IMR-90 (cell line): Measurements from ENCODE around the gene GJA10. TPM values are rescaled to one million over a fixed set of nuclear protein-coding genes. Genes with fewer than 3 reads are reported as not detected.

Source experiments
- ATAC-seq: fragments of 200-7000 bp; cut with Tn5 transposase; 2 replicates; pipeline ENCODE4 v1.9.1; 2020; ENCODE audit warnings: low read depth, mild to moderate bottlenecking, moderate library complexity
- BruUV-seq: library from RNA; stranded (reverse); fragments of 400-500 nt; replicated peaks from 2 replicates; lab custom pipeline; 2021; lab: Mats Ljungman, UMichigan
- CTCF ChIA-PET: fragments of 300-600 bp; formaldehyde crosslinking; extraction: SDS; loops from one replicate; lab custom pipeline; 2021; ENCODE audit warnings: antibody characterized with exemption; lab: Yijun Ruan, JAX
- POLR2A ChIA-PET: fragments of 300-600 bp; sonication (Branson Sonifier 250); formaldehyde crosslinking; loops from one replicate; lab custom pipeline; 2022; ENCODE audit warnings: antibody characterized with exemption; ENCODE audit not compliant: unreplicated experiment; lab: Charles Lee
- DNase-seq: peaks from one replicate; pipeline ENCODE4 v3.0.0; 2013
- H2AFZ ChIP-seq: replicated peaks from 2 replicates; pipeline ENCODE3; 2013; ENCODE audit warnings: low read length, mild to moderate bottlenecking; ENCODE audit not compliant: poor library complexity
- H2AK5ac ChIP-seq: 2 replicates; pipeline ENCODE4 v1.6.1; 2013; ENCODE audit warnings: low read depth, low read length, inconsistent platforms
- H2AK9ac ChIP-seq: replicated peaks from 2 replicates; pipeline ENCODE3; 2013; ENCODE audit warnings: mild to moderate bottlenecking, low read depth, low read length, moderate library complexity; ENCODE audit not compliant: poor library complexity
- H2BK120ac ChIP-seq: 2 replicates; pipeline ENCODE4 v1.6.1; 2013; ENCODE audit warnings: low read depth, low read length, inconsistent platforms
- H2BK15ac ChIP-seq: 3 replicates; pipeline ENCODE4 v1.6.1; 2013; ENCODE audit warnings: low read depth, low read length, inconsistent platforms
- H2BK20ac ChIP-seq: 2 replicates; pipeline ENCODE4 v1.6.1; 2013; ENCODE audit warnings: low read depth, mild to moderate bottlenecking, inconsistent platforms, low read length, moderate library complexity
- H2BK5ac ChIP-seq: 2 replicates; pipeline ENCODE4 v1.6.1; 2013; ENCODE audit warnings: mild to moderate bottlenecking, low read depth, low read length, inconsistent platforms; ENCODE audit not compliant: poor library complexity, severe bottlenecking
- H3K14ac ChIP-seq: replicated peaks from 2 replicates; pipeline ENCODE4 v1.6.1; 2013; ENCODE audit warnings: low read depth, low read length, inconsistent platforms
- H3K18ac ChIP-seq: 2 replicates; pipeline ENCODE4 v1.6.1; 2013; ENCODE audit warnings: low read depth, low read length, control low read depth
- H3K23ac ChIP-seq: 2 replicates; pipeline ENCODE4 v1.6.1; 2013; ENCODE audit warnings: low read depth, low read length, inconsistent platforms
- H3K27ac ChIP-seq: 2 replicates; pipeline ENCODE4 v1.5.1; 2013; ENCODE audit warnings: mild to moderate bottlenecking, control low read depth, low read length; ENCODE audit not compliant: insufficient read depth
- H3K27me3 ChIP-seq: 2 replicates; pipeline ENCODE4 v1.6.1; 2013; ENCODE audit warnings: low read length; ENCODE audit not compliant: control insufficient read depth, insufficient read depth
- H3K36me3 ChIP-seq: 2 replicates; pipeline ENCODE4 v1.6.1; 2013; ENCODE audit warnings: low read length, mixed read lengths; ENCODE audit not compliant: control insufficient read depth, insufficient read depth
- H3K4ac ChIP-seq: 2 replicates; pipeline ENCODE4 v1.6.1; 2013; ENCODE audit warnings: low read depth, low read length, inconsistent platforms
- H3K4me1 ChIP-seq: 2 replicates; pipeline ENCODE4 v1.6.1; 2013; ENCODE audit warnings: low read length, mixed read lengths; ENCODE audit not compliant: control insufficient read depth, insufficient read depth
- H3K4me2 ChIP-seq: 2 replicates; pipeline ENCODE4 v1.6.1; 2013; ENCODE audit warnings: low read depth, mild to moderate bottlenecking, control low read depth, low read length, moderate library complexity
- H3K4me3 ChIP-seq: 2 replicates; pipeline ENCODE4 v1.5.1; 2013; ENCODE audit warnings: low read depth, mild to moderate bottlenecking, control low read depth, low read length, moderate library complexity; ENCODE audit not compliant: insufficient read depth
- H3K56ac ChIP-seq: 2 replicates; pipeline ENCODE4 v1.6.1; 2013; ENCODE audit warnings: low read length, inconsistent platforms; ENCODE audit not compliant: insufficient read depth; ENCODE audit errors: extremely low read depth
- H3K79me1 ChIP-seq, 2 experiments: 2 replicates each; pipeline ENCODE4 v1.6.1; 2013; ENCODE audit warnings: low read length in 2 of 2, inconsistent platforms in 1 of 2, low read depth in 1 of 2
- H3K9ac ChIP-seq: 2 replicates; pipeline ENCODE4 v1.6.1; 2013; ENCODE audit warnings: low read depth, low read length, control low read depth
- H3K9me1 ChIP-seq: 2 replicates; pipeline ENCODE4 v1.6.1; 2013; ENCODE audit warnings: low read length, inconsistent platforms; ENCODE audit not compliant: insufficient read depth
- H3K9me3 ChIP-seq: 2 replicates; pipeline ENCODE4 v1.6.1; 2013; ENCODE audit warnings: low read length; ENCODE audit not compliant: control insufficient read depth, insufficient read depth
- H4K20me1 ChIP-seq: 2 replicates; pipeline ENCODE4 v1.6.1; 2013; ENCODE audit warnings: low read length, inconsistent platforms; ENCODE audit not compliant: insufficient read depth
- H4K5ac ChIP-seq: 2 replicates; pipeline ENCODE4 v1.6.1; 2013; ENCODE audit warnings: mild to moderate bottlenecking, low read depth, low read length, control low read depth
- H4K8ac ChIP-seq, 2 experiments: 2 replicates each; pipeline ENCODE4 v1.6.1; 2013; ENCODE audit warnings: low read depth in 2 of 2, low read length in 2 of 2, control low read depth in 1 of 2, inconsistent platforms in 1 of 2
- H4K91ac ChIP-seq: 2 replicates; pipeline ENCODE4 v1.6.1; 2013; ENCODE audit warnings: low read depth, low read length, inconsistent platforms; ENCODE audit not compliant: insufficient read depth
- BHLHE40 ChIP-seq: fragments of 150-350 bp; IDR thresholded peaks from 2 replicates; pipeline ENCODE4 v1.6.1; 2016; ENCODE audit warnings: mild to moderate bottlenecking, low read depth, low read length
- CEBPB ChIP-seq: IDR thresholded peaks from 2 replicates; pipeline ENCODE4 v1.6.1; 2012; ENCODE audit warnings: low read depth, low read length, improper control_type of control experiment
- CHD1 ChIP-seq: IDR thresholded peaks from 2 replicates; pipeline ENCODE4 v1.6.1; 2012; ENCODE audit warnings: low read depth, low read length, improper control_type of control experiment
- FOS ChIP-seq: fragments of 150-350 bp; IDR thresholded peaks from 2 replicates; pipeline ENCODE4 v1.6.1; 2016; ENCODE audit warnings: low read depth, low read length
- MAFK ChIP-seq: IDR thresholded peaks from 2 replicates; pipeline ENCODE4 v1.6.1; 2012; ENCODE audit warnings: low read depth, low read length, improper control_type of control experiment
- MAZ ChIP-seq: IDR thresholded peaks from 2 replicates; pipeline ENCODE4 v1.6.1; 2012; ENCODE audit warnings: low read depth, mild to moderate bottlenecking, low read length, improper control_type of control experiment, moderate library complexity, borderline replicate concordance
- MXI1 ChIP-seq: IDR thresholded peaks from 2 replicates; pipeline ENCODE4 v1.6.1; 2012; ENCODE audit warnings: low read depth, mild to moderate bottlenecking, low read length, moderate library complexity, borderline replicate concordance
- NFE2L2 ChIP-seq: fragments of 150-350 bp; IDR thresholded peaks from 2 replicates; pipeline ENCODE4 v1.6.1; 2016; ENCODE audit warnings: low read depth, mild to moderate bottlenecking, low read length
- POLR2A ChIP-seq: IDR thresholded peaks from 2 replicates; pipeline ENCODE4 v1.6.1; 2012; ENCODE audit warnings: mild to moderate bottlenecking, low read depth, low read length
- RAD21 ChIP-seq: IDR thresholded peaks from 2 replicates; pipeline ENCODE4 v1.6.1; 2012; ENCODE audit warnings: low read length, improper control_type of control experiment
- RCOR1 ChIP-seq: IDR thresholded peaks from 2 replicates; pipeline ENCODE4 v1.6.1; 2012; ENCODE audit warnings: mild to moderate bottlenecking, low read length, improper control_type of control experiment; ENCODE audit not compliant: insufficient replicate concordance
- RFX5 ChIP-seq: IDR thresholded peaks from 2 replicates; pipeline ENCODE4 v1.8.0; 2012; ENCODE audit warnings: low read depth, mild to moderate bottlenecking, low read length, moderate library complexity
- SMC3 ChIP-seq: fragments of 150-350 bp; IDR thresholded peaks from 2 replicates; pipeline ENCODE4 v1.6.1; 2016; ENCODE audit warnings: low read depth, mild to moderate bottlenecking, antibody characterized with exemption, low read length, moderate library complexity
- WGBS, 2 experiments: methylation state at CpG; one replicate each; pipeline versions ENCODE4 v1.1.5 to v1.1.7; 2013; ENCODE audit warnings: missing lambda C conversion rate in 2 of 2; ENCODE audit not compliant: insufficient read length in 1 of 2; ENCODE audit errors: extremely low coverage in 2 of 2; 5-methylcytosine and 5-hydroxymethylcytosine counted together
- dilution Hi-C: fragments of 300-500 bp; cut with HindIII; formaldehyde crosslinking; loops from one replicate; pipeline ENCODE4 v1.14.3; 2018; ENCODE audit warnings: low sequenced_read_pairs; ENCODE audit not compliant: unreplicated experiment
- in situ Hi-C: fragments of 300-500 bp; cut with MboI; formaldehyde crosslinking; loops from 3 replicates; pipeline ENCODE4 v1.14.3; 2019; ENCODE audit warnings: low sequenced_read_pairs, inconsistent platforms, mixed read lengths
- intact Hi-C: fragments of 100-400 bp; cut with micrococcal nuclease; formaldehyde crosslinking; loops from 2 replicates; pipeline ENCODE4 v1.10.0; 2022
- polyA plus RNA-seq, 3 experiments: library from polyadenylated mRNA; depleted of rRNA; stranded (reverse); fragments of >200 nt; gene quantifications; 2 replicates each; pipeline ENCODE4 v1.2.3, GENCODE V29; 2012; ENCODE audit warnings: low replicate concordance in 1 of 3
- total RNA-seq: library from RNA; depleted of rRNA; stranded (reverse); fragments of >200 nt; gene quantifications from 2 replicates; pipeline ENCODE4 v1.2.3, GENCODE V29; 2012
- TF ChIP-seq, protein P1 (sequence below): fragments of 150-350 bp; IDR thresholded peaks from 2 replicates; pipeline ENCODE4 v1.6.1; 2017; ENCODE audit warnings: mild to moderate bottlenecking, antibody characterized with exemption, low read length, low read depth
- TF ChIP-seq, protein P2 (sequence below): conservative IDR thresholded peaks from 2 replicates; pipeline ENCODE4 v1.5.1; 2012; ENCODE audit warnings: mild to moderate bottlenecking, low read depth, low read length, improper control_type of control experiment
- TF ChIP-seq, protein P3 (sequence below): fragments of 150-350 bp; IDR thresholded peaks from 2 replicates; pipeline ENCODE4 v1.6.1; 2016; ENCODE audit warnings: low read depth, mild to moderate bottlenecking, low read length, moderate library complexity, borderline replicate concordance

GJA10 gene
- total and polyA plus RNA-seq, 2 of the 4 experiments (the other 2 are of a cell fraction): not detected

DNA sequence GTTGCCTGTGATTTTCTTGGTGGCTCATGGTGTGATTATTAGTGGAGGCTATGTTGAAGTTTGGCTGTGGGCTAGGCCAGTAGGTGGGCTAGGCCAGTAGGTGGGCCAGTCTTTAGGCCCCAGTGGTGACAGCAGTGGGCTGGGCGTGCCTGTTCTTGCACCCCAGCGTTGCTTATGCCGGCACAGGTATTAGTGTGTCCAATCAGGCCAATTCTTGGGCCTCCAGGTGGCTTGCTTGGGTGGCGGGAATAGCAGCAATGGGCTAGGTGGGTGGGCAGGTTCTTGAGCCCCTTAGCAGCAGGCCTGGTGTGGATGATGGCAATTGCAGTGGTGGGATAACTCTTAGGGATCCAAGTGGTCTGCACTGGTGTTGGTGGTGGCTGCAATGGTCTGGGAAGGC is 22.9 kb downstream of the GJA10 start:
- ChIA-PET CTCF (interaction anchor here (1.0 kb wide), 1 partner anchor 23 kb away, joined by 4 read pairs; no protein-coding TSS in a partner anchor), POLR2A (no interaction called here)
- Histone ChIP-seq H3K9ac (no peak overlapping the region), H3K27me3 (peaks cover 1% of the 10 kb centered on the region), H3K4me3 (no peak overlapping the region), H3K79me1 (no peaks in the 10 kb centered on the region), H4K91ac (no peak overlapping the region), H2BK20ac (no peak overlapping the region), H3K9me3 (no peaks in the 10 kb centered on the region), H4K5ac (no peak overlapping the region), H3K36me3 (no peaks in the 10 kb centered on the region), H3K56ac (no peak overlapping the region), H3K9me1 (no peaks in the 10 kb centered on the region), H3K4ac (no peak overlapping the region), H3K18ac (no peak overlapping the region), H3K4me2 (no peak overlapping the region), H3K4me1 (no peaks in the 10 kb centered on the region), H4K8ac (no peak overlapping the region), H2AFZ (no peak overlapping the region), H2BK15ac (no peak overlapping the region), H2BK5ac (no peak overlapping the region), H3K23ac (no peak overlapping the region), H3K14ac (no peak overlapping the region), H2AK9ac (no peak overlapping the region), H3K27ac (no peak overlapping the region), H2BK120ac (no peak overlapping the region), H4K20me1 (no peaks in the 10 kb centered on the region), H2AK5ac (no peak overlapping the region)
- 85% methylated on average over 3 of the region's 4 CpGs; no CpG with 5 or more reads in 1 of the 2 experiments for WGBS, 2 experiments
- TF ChIP-seq, protein P1, sequence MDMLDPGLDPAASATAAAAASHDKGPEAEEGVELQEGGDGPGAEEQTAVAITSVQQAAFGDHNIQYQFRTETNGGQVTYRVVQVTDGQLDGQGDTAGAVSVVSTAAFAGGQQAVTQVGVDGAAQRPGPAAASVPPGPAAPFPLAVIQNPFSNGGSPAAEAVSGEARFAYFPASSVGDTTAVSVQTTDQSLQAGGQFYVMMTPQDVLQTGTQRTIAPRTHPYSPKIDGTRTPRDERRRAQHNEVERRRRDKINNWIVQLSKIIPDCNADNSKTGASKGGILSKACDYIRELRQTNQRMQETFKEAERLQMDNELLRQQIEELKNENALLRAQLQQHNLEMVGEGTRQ: no peak
- TF ChIP-seq NFE2L2: no peak
- TF ChIP-seq MAFK: no peak
- no peak for TF ChIP-seq RFX5
- no peak for TF ChIP-seq BHLHE40
- no peak for TF ChIP-seq SMC3
- TF ChIP-seq, protein P2, sequence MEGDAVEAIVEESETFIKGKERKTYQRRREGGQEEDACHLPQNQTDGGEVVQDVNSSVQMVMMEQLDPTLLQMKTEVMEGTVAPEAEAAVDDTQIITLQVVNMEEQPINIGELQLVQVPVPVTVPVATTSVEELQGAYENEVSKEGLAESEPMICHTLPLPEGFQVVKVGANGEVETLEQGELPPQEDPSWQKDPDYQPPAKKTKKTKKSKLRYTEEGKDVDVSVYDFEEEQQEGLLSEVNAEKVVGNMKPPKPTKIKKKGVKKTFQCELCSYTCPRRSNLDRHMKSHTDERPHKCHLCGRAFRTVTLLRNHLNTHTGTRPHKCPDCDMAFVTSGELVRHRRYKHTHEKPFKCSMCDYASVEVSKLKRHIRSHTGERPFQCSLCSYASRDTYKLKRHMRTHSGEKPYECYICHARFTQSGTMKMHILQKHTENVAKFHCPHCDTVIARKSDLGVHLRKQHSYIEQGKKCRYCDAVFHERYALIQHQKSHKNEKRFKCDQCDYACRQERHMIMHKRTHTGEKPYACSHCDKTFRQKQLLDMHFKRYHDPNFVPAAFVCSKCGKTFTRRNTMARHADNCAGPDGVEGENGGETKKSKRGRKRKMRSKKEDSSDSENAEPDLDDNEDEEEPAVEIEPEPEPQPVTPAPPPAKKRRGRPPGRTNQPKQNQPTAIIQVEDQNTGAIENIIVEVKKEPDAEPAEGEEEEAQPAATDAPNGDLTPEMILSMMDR: no peak
- TF ChIP-seq RAD21: no peak
- TF ChIP-seq, protein P3, sequence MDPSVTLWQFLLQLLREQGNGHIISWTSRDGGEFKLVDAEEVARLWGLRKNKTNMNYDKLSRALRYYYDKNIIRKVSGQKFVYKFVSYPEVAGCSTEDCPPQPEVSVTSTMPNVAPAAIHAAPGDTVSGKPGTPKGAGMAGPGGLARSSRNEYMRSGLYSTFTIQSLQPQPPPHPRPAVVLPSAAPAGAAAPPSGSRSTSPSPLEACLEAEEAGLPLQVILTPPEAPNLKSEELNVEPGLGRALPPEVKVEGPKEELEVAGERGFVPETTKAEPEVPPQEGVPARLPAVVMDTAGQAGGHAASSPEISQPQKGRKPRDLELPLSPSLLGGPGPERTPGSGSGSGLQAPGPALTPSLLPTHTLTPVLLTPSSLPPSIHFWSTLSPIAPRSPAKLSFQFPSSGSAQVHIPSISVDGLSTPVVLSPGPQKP: no peak
- TF ChIP-seq CEBPB: no peak
- TF ChIP-seq MXI1: no peak
- no peak for TF ChIP-seq CHD1
- no peak for TF ChIP-seq MAZ
- no peak for TF ChIP-seq POLR2A
- TF ChIP-seq FOS: no peak
- no peak for TF ChIP-seq RCOR1
- in situ Hi-C loops (no loop called here), dilution Hi-C loops (no loop called here), intact Hi-C loops (no loop called here)
- DNase-seq: no peak
- no peak for ATAC-seq
- BruUV-seq: no TSS peak
